GM18526 (cell line): ENCODE data around the gene TSPEAR.

Experiments
- POLR2A ChIP-seq: IDR thresholded peaks from 3 replicates; pipeline ENCODE4 v1.6.1; 2011; ENCODE audit not compliant: insufficient read length; ENCODE audit errors: extremely low read depth

The TSPEAR gene

GRCh38 chr21:44730028-44730395 lies 18.6 kb upstream of the TSPEAR start:
- TF ChIP-seq POLR2A, result no peak

GRCh38 chr21:44729336-44730027 lies 18.1 kb upstream of the TSPEAR start:
- no peak for TF ChIP-seq POLR2A

GRCh38 chr21:44728716-44729115 lies 17.3 kb upstream of the TSPEAR start:
- TF ChIP-seq POLR2A, result no peak

GRCh38 chr21:44727757-44728156 lies 16.4 kb upstream of the TSPEAR start:
- no peak for TF ChIP-seq POLR2A

- TF ChIP-seq POLR2A, result no peak
These were observed 15.9 kb upstream of the TSPEAR start for GRCh38 chr21:44727321-44727720.

GRCh38 chr21:44726826-44727225 lies 15.5 kb upstream of the TSPEAR start:
- TF ChIP-seq POLR2A, result no peak

GRCh38 chr21:44724926-44725325 lies 13.6 kb upstream of the TSPEAR start:
- TF ChIP-seq POLR2A, result no peak

GRCh38 chr21:44724196-44724595 lies 12.8 kb upstream of the TSPEAR start:
- no peak for TF ChIP-seq POLR2A

- TF ChIP-seq POLR2A, result no peak
These were observed 12.1 kb upstream of the TSPEAR start for GRCh38 chr21:44723177-44724131.

GRCh38 chr21:44722731-44723130 lies 11.4 kb upstream of the TSPEAR start:
- TF ChIP-seq POLR2A, result no peak

- TF ChIP-seq POLR2A, result no peak
These were observed 8.8 kb upstream of the TSPEAR start for GRCh38 chr21:44720170-44720569.

GRCh38 chr21:44718571-44718970 lies 7.2 kb upstream of the TSPEAR start:
- TF ChIP-seq POLR2A, result no peak

- no peak for TF ChIP-seq POLR2A
These were observed 6.7 kb upstream of the TSPEAR start for GRCh38 chr21:44718093-44718492.

- no peak for TF ChIP-seq POLR2A
These were observed 5.6 kb upstream of the TSPEAR start for GRCh38 chr21:44716984-44717383.

- no peak for TF ChIP-seq POLR2A
These were observed 3.5 kb upstream of the TSPEAR start for GRCh38 chr21:44714905-44715304.

GRCh38 chr21:44713846-44714245 lies 2.5 kb upstream of the TSPEAR start:
- TF ChIP-seq POLR2A, result no peak

GRCh38 chr21:44713130-44713529 lies 1.8 kb upstream of the TSPEAR start:
- TF ChIP-seq POLR2A, result no peak
